GM23338 (cell line): ENCODE measurements around the gene MEAK7. TPM values are rescaled to one million over a fixed set of nuclear protein-coding genes. Genes with fewer than 3 reads are reported as not detected.

Experiments used
- ATAC-seq: fragments of 200-7000 bp; cut with Tn5 transposase; 3 replicates; pipeline ENCODE4 v1.9.1; 2020
- DNase-seq: peaks from one replicate; pipeline ENCODE4 v3.0.0-alpha.2; 2015; ENCODE audit warnings: low spot score
- H2AFZ ChIP-seq: fragments of 200-600 bp; sonication (generic); 2 replicates; pipeline ENCODE4 v1.8.0; 2016; ENCODE audit warnings: antibody characterized with exemption, mild to moderate bottlenecking, moderate library complexity
- H3F3A ChIP-seq: fragments of 200-600 bp; sonication (generic); replicated peaks from 2 replicates; pipeline ENCODE4 v1.8.0; 2017; ENCODE audit warnings: antibody characterized with exemption, mixed run types, low read depth
- H3K27ac ChIP-seq: fragments of 200-600 bp; sonication (generic); 2 replicates; pipeline ENCODE4 v1.6.1; 2016; ENCODE audit warnings: low read depth
- H3K27me3 ChIP-seq: fragments of 200-600 bp; sonication (generic); 2 replicates; pipeline ENCODE4 v1.8.0; 2016; ENCODE audit warnings: mild to moderate bottlenecking, mixed run types, moderate library complexity; ENCODE audit not compliant: insufficient read depth
- H3K36me3 ChIP-seq: fragments of 200-600 bp; sonication (generic); 2 replicates; pipeline ENCODE4 v1.8.0; 2016; ENCODE audit warnings: mild to moderate bottlenecking; ENCODE audit not compliant: insufficient read depth
- H3K4me1 ChIP-seq: fragments of 200-600 bp; sonication (generic); 2 replicates; pipeline ENCODE4 v1.8.0; 2016; ENCODE audit warnings: mild to moderate bottlenecking, moderate library complexity; ENCODE audit not compliant: insufficient read depth
- H3K4me2 ChIP-seq: fragments of 200-600 bp; sonication (generic); 2 replicates; pipeline ENCODE4 v1.7.1; 2017; ENCODE audit warnings: mixed run types
- H3K4me3 ChIP-seq: fragments of 200-600 bp; sonication (generic); 2 replicates; pipeline ENCODE4 v1.6.1; 2016; ENCODE audit warnings: mixed run types
- H3K79me2 ChIP-seq: fragments of 200-600 bp; sonication (generic); replicated peaks from 2 replicates; pipeline ENCODE4 v1.8.0; 2017; ENCODE audit warnings: mild to moderate bottlenecking; ENCODE audit not compliant: insufficient read depth
- H3K9me2 ChIP-seq: fragments of 200-600 bp; sonication (generic); 2 replicates; pipeline ENCODE4 v1.8.0; 2017; ENCODE audit not compliant: insufficient read depth
- H4K20me1 ChIP-seq: fragments of 200-600 bp; sonication (generic); replicated peaks from 2 replicates; pipeline ENCODE4 v1.8.0; 2017; ENCODE audit warnings: mild to moderate bottlenecking; ENCODE audit not compliant: insufficient read depth
- H3K27ac Mint-ChIP-seq: 2 replicates; pipeline ENCODE4 v1.8.0; 2020; ENCODE audit warnings: inconsistent platforms, mild to moderate bottlenecking, moderate library complexity, mixed read lengths
- H3K27me3 Mint-ChIP-seq: 3 replicates; pipeline ENCODE4 v1.8.0; 2022; ENCODE audit warnings: low read depth, mild to moderate bottlenecking, moderate library complexity, mixed read lengths, inconsistent platforms; ENCODE audit not compliant: insufficient read depth, poor library complexity
- H3K36me3 Mint-ChIP-seq: 3 replicates; pipeline ENCODE4 v1.8.0; 2021; ENCODE audit warnings: low read depth, mild to moderate bottlenecking, inconsistent platforms, moderate library complexity, mixed read lengths
- H3K4me1 Mint-ChIP-seq: 3 replicates; pipeline ENCODE4 v1.8.0; 2020; ENCODE audit warnings: mild to moderate bottlenecking, inconsistent platforms, mixed read lengths
- H3K4me3 Mint-ChIP-seq: 3 replicates; pipeline ENCODE4 v1.8.0; 2021; ENCODE audit warnings: moderate library complexity, mild to moderate bottlenecking, inconsistent platforms, mixed read lengths
- H3K9me3 Mint-ChIP-seq: 3 replicates; pipeline ENCODE4 v1.8.0; 2020; ENCODE audit warnings: moderate library complexity, mild to moderate bottlenecking, inconsistent platforms, mixed read lengths
- NANOG ChIP-seq: IDR thresholded peaks from 2 replicates; pipeline ENCODE4 v1.6.1; 2016; ENCODE audit warnings: antibody characterized with exemption, borderline replicate concordance
- ZNF114 ChIP-seq: fragments of 250-450 bp; sonication (Bioruptor Pico); IDR thresholded peaks from 2 replicates; pipeline ENCODE4 v1.5.0; 2020; ENCODE audit warnings: mild to moderate bottlenecking, moderate library complexity
- polyA plus RNA-seq: library from polyadenylated mRNA; unstranded; fragments of >200 nt; fragmentation: Nextera tagmentation; extraction: Ambion mirVana; gene quantifications from 2 replicates; pipeline ENCODE4 v1.2.1, GENCODE V29; 2016
- total RNA-seq: library from RNA; depleted of rRNA; stranded (reverse); fragments of >200 nt; shearing (Covaris generic); gene quantifications from 2 replicates; pipeline ENCODE4 v1.2.3, GENCODE V29; 2014
- TF ChIP-seq, protein P1 (sequence below), 2 experiments: fragments of 200-600 bp in 1 of 2; sonication (generic) in 1 of 2; conservative IDR thresholded peaks; 2 replicates each; pipeline versions ENCODE4 v1.5.1 to v1.6.1; 2016 to 2017; ENCODE audit warnings: antibody characterized with exemption in 2 of 2, low read depth in 2 of 2, mild to moderate bottlenecking in 2 of 2, moderate library complexity in 1 of 2
- TF ChIP-seq, protein P2 (sequence below): fragments of 250-450 bp; sonication (Bioruptor Pico); IDR thresholded peaks from 2 replicates; pipeline ENCODE4 v1.5.0; 2020; ENCODE audit warnings: mild to moderate bottlenecking, moderate library complexity

Gene MEAK7
- total and polyA plus RNA-seq, 2 experiments from 2014 or later: 7.5 to 17.2 TPM

- TF ChIP-seq, protein P1, sequence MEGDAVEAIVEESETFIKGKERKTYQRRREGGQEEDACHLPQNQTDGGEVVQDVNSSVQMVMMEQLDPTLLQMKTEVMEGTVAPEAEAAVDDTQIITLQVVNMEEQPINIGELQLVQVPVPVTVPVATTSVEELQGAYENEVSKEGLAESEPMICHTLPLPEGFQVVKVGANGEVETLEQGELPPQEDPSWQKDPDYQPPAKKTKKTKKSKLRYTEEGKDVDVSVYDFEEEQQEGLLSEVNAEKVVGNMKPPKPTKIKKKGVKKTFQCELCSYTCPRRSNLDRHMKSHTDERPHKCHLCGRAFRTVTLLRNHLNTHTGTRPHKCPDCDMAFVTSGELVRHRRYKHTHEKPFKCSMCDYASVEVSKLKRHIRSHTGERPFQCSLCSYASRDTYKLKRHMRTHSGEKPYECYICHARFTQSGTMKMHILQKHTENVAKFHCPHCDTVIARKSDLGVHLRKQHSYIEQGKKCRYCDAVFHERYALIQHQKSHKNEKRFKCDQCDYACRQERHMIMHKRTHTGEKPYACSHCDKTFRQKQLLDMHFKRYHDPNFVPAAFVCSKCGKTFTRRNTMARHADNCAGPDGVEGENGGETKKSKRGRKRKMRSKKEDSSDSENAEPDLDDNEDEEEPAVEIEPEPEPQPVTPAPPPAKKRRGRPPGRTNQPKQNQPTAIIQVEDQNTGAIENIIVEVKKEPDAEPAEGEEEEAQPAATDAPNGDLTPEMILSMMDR (conservative IDR thresholded peaks at IDR 0.05; ENCODE audit: low read depth in 2 of 2): no peak
- no peak for TF ChIP-seq ZNF114 (CRISPR knock-in tag)
- no peak for TF ChIP-seq NANOG
- TF ChIP-seq, protein P2, sequence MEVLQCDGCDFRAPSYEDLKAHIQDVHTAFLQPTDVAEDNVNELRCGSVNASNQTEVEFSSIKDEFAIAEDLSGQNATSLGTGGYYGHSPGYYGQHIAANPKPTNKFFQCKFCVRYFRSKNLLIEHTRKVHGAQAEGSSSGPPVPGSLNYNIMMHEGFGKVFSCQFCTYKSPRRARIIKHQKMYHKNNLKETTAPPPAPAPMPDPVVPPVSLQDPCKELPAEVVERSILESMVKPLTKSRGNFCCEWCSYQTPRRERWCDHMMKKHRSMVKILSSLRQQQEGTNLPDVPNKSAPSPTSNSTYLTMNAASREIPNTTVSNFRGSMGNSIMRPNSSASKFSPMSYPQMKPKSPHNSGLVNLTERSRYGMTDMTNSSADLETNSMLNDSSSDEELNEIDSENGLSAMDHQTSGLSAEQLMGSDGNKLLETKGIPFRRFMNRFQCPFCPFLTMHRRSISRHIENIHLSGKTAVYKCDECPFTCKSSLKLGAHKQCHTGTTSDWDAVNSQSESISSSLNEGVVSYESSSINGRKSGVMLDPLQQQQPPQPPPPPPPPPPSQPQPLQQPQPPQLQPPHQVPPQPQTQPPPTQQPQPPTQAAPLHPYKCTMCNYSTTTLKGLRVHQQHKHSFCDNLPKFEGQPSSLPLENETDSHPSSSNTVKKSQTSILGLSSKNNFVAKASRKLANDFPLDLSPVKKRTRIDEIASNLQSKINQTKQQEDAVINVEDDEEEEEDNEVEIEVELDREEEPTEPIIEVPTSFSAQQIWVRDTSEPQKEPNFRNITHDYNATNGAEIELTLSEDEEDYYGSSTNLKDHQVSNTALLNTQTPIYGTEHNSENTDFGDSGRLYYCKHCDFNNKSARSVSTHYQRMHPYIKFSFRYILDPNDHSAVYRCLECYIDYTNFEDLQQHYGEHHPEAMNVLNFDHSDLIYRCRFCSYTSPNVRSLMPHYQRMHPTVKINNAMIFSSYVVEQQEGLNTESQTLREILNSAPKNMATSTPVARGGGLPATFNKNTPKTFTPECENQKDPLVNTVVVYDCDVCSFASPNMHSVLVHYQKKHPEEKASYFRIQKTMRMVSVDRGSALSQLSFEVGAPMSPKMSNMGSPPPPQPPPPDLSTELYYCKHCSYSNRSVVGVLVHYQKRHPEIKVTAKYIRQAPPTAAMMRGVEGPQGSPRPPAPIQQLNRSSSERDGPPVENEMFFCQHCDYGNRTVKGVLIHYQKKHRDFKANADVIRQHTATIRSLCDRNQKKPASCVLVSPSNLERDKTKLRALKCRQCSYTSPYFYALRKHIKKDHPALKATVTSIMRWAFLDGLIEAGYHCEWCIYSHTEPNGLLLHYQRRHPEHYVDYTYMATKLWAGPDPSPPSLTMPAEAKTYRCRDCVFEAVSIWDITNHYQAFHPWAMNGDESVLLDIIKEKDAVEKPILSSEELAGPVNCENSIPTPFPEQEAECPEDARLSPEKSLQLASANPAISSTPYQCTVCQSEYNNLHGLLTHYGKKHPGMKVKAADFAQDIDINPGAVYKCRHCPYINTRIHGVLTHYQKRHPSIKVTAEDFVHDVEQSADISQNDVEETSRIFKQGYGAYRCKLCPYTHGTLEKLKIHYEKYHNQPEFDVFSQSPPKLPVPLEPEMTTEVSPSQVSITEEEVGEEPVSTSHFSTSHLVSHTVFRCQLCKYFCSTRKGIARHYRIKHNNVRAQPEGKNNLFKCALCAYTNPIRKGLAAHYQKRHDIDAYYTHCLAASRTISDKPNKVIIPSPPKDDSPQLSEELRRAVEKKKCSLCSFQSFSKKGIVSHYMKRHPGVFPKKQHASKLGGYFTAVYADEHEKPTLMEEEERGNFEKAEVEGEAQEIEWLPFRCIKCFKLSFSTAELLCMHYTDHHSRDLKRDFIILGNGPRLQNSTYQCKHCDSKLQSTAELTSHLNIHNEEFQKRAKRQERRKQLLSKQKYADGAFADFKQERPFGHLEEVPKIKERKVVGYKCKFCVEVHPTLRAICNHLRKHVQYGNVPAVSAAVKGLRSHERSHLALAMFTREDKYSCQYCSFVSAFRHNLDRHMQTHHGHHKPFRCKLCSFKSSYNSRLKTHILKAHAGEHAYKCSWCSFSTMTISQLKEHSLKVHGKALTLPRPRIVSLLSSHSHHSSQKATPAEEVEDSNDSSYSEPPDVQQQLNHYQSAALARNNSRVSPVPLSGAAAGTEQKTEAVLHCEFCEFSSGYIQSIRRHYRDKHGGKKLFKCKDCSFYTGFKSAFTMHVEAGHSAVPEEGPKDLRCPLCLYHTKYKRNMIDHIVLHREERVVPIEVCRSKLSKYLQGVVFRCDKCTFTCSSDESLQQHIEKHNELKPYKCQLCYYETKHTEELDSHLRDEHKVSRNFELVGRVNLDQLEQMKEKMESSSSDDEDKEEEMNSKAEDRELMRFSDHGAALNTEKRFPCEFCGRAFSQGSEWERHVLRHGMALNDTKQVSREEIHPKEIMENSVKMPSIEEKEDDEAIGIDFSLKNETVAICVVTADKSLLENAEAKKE (CRISPR knock-in tag): no peak
Observed at GRCh38 chr16:84482001-84482891, 22.2 kb downstream of the MEAK7 start (continued).

DNA sequence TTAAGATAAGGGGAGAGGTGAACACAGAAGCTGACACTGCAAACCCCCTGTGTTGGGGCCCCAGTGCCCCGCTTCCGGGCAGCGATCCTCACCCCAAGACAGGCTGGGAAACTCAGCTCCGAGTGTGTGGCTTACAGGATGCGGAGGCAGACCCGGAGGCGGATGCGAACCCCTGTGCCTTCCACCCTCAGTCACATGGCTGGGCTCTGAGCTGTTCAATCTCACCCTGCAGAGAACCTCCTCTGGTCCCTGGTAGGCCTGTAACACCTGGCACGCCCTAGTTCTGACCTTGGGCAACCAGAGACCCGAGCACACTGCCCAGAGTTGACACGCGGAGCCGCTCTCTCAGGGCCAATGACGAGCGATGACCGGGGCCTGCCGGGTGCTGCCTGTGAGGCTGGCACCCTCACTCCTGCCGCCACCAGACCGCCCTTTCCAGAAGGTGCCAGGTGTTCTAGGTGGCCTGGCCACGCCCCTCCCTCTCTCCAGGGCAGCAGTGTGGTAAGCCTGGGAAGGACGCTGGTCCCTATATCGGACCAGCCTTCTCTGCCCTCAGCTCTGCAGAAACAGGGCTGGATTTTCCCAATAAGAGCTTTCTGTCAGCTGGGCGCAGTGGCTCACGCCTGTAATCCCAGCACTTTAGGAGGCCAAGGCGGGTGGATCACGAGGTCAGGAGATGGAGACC lies 23.3 kb downstream of the MEAK7 start:
- Histone ChIP-seq H4K20me1 (no peaks in the 10 kb centered on the region; the same call in 1 of the 2 replicates), H3K27me3 (no peaks in the 10 kb centered on the region), H3K79me2 (no peaks in the 10 kb centered on the region), H3K4me1 (no peaks in the 10 kb centered on the region), H2AFZ (no peak overlapping the region), H3K4me3 (no peak overlapping the region), H3K27ac (no peak overlapping the region), H3K4me2 (no peak overlapping the region), H3K9me2 (no peaks in the 10 kb centered on the region), H3K36me3 (no peaks in the 10 kb centered on the region), H3F3A (no peaks in the 10 kb centered on the region)
- Mint-ChIP-seq H3K27me3 (peaks cover 7% of the 10 kb centered on the region), H3K27ac (no peak overlapping the region), H3K4me1 (no peaks in the 10 kb centered on the region), H3K9me3 (no peaks in the 10 kb centered on the region), H3K4me3 (no peak overlapping the region), H3K36me3 (peaks cover 11% of the 10 kb centered on the region; the same call in 2 of the 3 replicates)
- ATAC-seq (no peak), DNase-seq (no peak)
- TF ChIP-seq, protein P2 (CRISPR knock-in tag): no peak
- TF ChIP-seq ZNF114 (CRISPR knock-in tag): no peak
